GM12878 (cell line): Measurements from ENCODE around the gene C4BPB. TPM values are rescaled to one million over a fixed set of nuclear protein-coding genes. Genes with fewer than 3 reads are reported as not detected.

Experiments used
- ATAC-seq: fragments of 200-7000 bp; cut with Tn5 transposase; 3 replicates; pipeline ENCODE4 v1.9.1; 2020; ENCODE audit warnings: mild to moderate bottlenecking, moderate library complexity
- BruUV-seq: library from RNA; stranded (reverse); fragments of 400-500 nt; replicated peaks from 2 replicates; lab custom pipeline; 2021; lab: Mats Ljungman, UMichigan
- CTCF ChIA-PET: fragments of 300-600 bp; sonication (Branson Sonifier 250); formaldehyde crosslinking; extraction: SDS; loops from one replicate; lab custom pipeline; 2021; ENCODE audit warnings: inconsistent platforms; lab: Yijun Ruan, JAX
- POLR2A ChIA-PET: fragments of 350-600 bp; formaldehyde crosslinking; extraction: SDS; loops from one replicate; lab custom pipeline; 2021; ENCODE audit warnings: inconsistent platforms; lab: Charles Lee
- RAD21 ChIA-PET: fragments of 300-600 bp; sonication (Branson Sonifier 250); formaldehyde crosslinking; loops from one replicate; lab custom pipeline; 2023; ENCODE audit warnings: antibody characterized with exemption; ENCODE audit not compliant: unreplicated experiment; lab: Charles Lee
- SMC1A ChIA-PET: fragments of 300-600 bp; sonication (Branson Sonifier 250); formaldehyde crosslinking; loops from one replicate; lab custom pipeline; 2023; ENCODE audit not compliant: unreplicated experiment, uncharacterized antibody; lab: Charles Lee
- DNase-seq: peaks from one replicate; pipeline ENCODE4 v3.0.0-alpha.2; 2011; ENCODE audit warnings: low read depth, low spot score
- FAIRE-seq: peaks from 3 replicates; lab custom pipeline; 2011; peaks lifted over from hg19 to GRCh38; lab: Jason Lieb, UNC
- H2AFZ ChIP-seq: 2 replicates; pipeline ENCODE4 v1.6.0; 2011; ENCODE audit warnings: low read depth, low read length, control low read depth; ENCODE audit not compliant: control insufficient read depth
- H3K27ac ChIP-seq: 2 replicates; pipeline ENCODE4 v1.5.1; 2011; ENCODE audit warnings: control low read depth; ENCODE audit not compliant: control insufficient read depth, insufficient read depth
- H3K27me3 ChIP-seq, 2 experiments: replicated peaks in 1 of 2; 2 replicates each; pipeline versions ENCODE4 v1.6.0 to v1.6.1; 2011; ENCODE audit warnings: low read length in 1 of 2; ENCODE audit not compliant: control insufficient read depth in 2 of 2, insufficient read depth in 2 of 2
- H3K36me3 ChIP-seq, 2 experiments: 2 replicates each; pipeline ENCODE4 v1.5.1; 2011; ENCODE audit warnings: low read length in 1 of 2; ENCODE audit not compliant: control insufficient read depth in 2 of 2, insufficient read depth in 2 of 2
- H3K4me1 ChIP-seq: 2 replicates; pipeline ENCODE4 v1.6.1; 2011; ENCODE audit warnings: mild to moderate bottlenecking, low read length, moderate library complexity, mixed read lengths; ENCODE audit not compliant: control insufficient read depth, insufficient read depth
- H3K4me2 ChIP-seq: 2 replicates; pipeline ENCODE4 v1.6.0; 2011; ENCODE audit warnings: control low read depth; ENCODE audit not compliant: control insufficient read depth, insufficient read depth
- H3K4me3 ChIP-seq: fragments of 200-600 bp; sonication (generic); 2 replicates; pipeline ENCODE4 v1.5.1; 2016
- H3K79me2 ChIP-seq: 2 replicates; pipeline ENCODE4 v1.6.0; 2011; ENCODE audit warnings: low read length; ENCODE audit not compliant: control insufficient read depth, insufficient read depth
- H3K9ac ChIP-seq: 2 replicates; pipeline ENCODE4 v1.8.0; 2011; ENCODE audit warnings: low read length, control low read depth, mixed read lengths; ENCODE audit not compliant: control insufficient read depth, insufficient read depth
- H3K9me3 ChIP-seq: replicated peaks from 3 replicates; pipeline ENCODE4 v1.5.1; 2011; ENCODE audit warnings: mild to moderate bottlenecking, low read length; ENCODE audit not compliant: control insufficient read depth, insufficient read depth
- H4K20me1 ChIP-seq: 2 replicates; pipeline ENCODE4 v1.6.0; 2011; ENCODE audit not compliant: control insufficient read depth, insufficient read depth
- ASH2L ChIP-seq: fragments of 300-600, 200-600 bp; sonication (generic); IDR thresholded peaks from 2 replicates; pipeline ENCODE4 v1.6.1; 2017; ENCODE audit warnings: low read depth, mild to moderate bottlenecking, borderline replicate concordance
- BMI1 ChIP-seq: fragments of 450-650 bp; IDR thresholded peaks from 2 replicates; pipeline ENCODE4 v1.6.1; 2016; ENCODE audit warnings: mild to moderate bottlenecking, moderate library complexity, borderline replicate concordance
- BRCA1 ChIP-seq: IDR thresholded peaks from 2 replicates; pipeline ENCODE4 v1.6.1; 2011; ENCODE audit warnings: low read depth, low read length, improper control_type of control experiment
- CREM ChIP-seq: IDR thresholded peaks from 2 replicates; pipeline ENCODE4 v1.6.1; 2014; ENCODE audit warnings: antibody characterized with exemption, low read depth
- IKZF1 ChIP-seq: fragments of 450-650 bp; conservative IDR thresholded peaks from 2 replicates; pipeline ENCODE4 v1.6.1; 2017; ENCODE audit warnings: antibody characterized with exemption, mild to moderate bottlenecking
- KDM1A ChIP-seq: fragments of 200-600 bp; sonication (generic); IDR thresholded peaks from 2 replicates; pipeline ENCODE4 v1.6.1; 2016; ENCODE audit warnings: borderline replicate concordance
- MYC ChIP-seq: IDR thresholded peaks from 2 replicates; pipeline ENCODE4 v1.6.1; 2011; ENCODE audit warnings: mild to moderate bottlenecking, low read length, moderate library complexity, inconsistent platforms; ENCODE audit not compliant: insufficient read depth, insufficient replicate concordance, insufficient read length, severe bottlenecking
- PAX5 ChIP-seq: IDR thresholded peaks from 2 replicates; pipeline ENCODE4 v1.6.1; 2011; ENCODE audit warnings: low read depth, low read length, borderline replicate concordance
- RAD21 ChIP-seq: IDR thresholded peaks from 2 replicates; pipeline ENCODE4 v1.6.1; 2011; ENCODE audit warnings: mild to moderate bottlenecking, low read depth, low read length, moderate library complexity; ENCODE audit not compliant: insufficient read depth
- SIX5 ChIP-seq: IDR thresholded peaks from 2 replicates; pipeline ENCODE4 v1.6.1; 2011; ENCODE audit warnings: mild to moderate bottlenecking, low read depth, low read length, moderate library complexity; ENCODE audit not compliant: severe bottlenecking
- SP1 ChIP-seq: IDR thresholded peaks from one replicate; pipeline ENCODE4 v1.6.1; 2011; ENCODE audit warnings: low read depth, low read length
- SUZ12 ChIP-seq: fragments of 200-600 bp; sonication (generic); IDR thresholded peaks from one replicate; pipeline ENCODE4 v1.6.1; 2018; ENCODE audit warnings: antibody characterized with exemption, mild to moderate bottlenecking; ENCODE audit not compliant: unreplicated experiment
- WGBS: methylation state at CpG from one replicate; pipeline ENCODE4 v1.1.6; 2016; ENCODE audit warnings: low lambda C conversion rate; ENCODE audit not compliant: insufficient replicate concordance, insufficient coverage; ENCODE audit errors: missing lambda C conversion rate; 5-methylcytosine and 5-hydroxymethylcytosine counted together
- in situ Hi-C: fragments of 300-500 bp; cut with MboI; formaldehyde crosslinking; loops from 9 replicates; pipeline ENCODE4 v1.14.3; 2018; ENCODE audit warnings: mixed read lengths
- intact Hi-C: fragments of 100-400 bp; cut with micrococcal nuclease; formaldehyde crosslinking; loops from one replicate; pipeline ENCODE4 v1.14.2; 2022; ENCODE audit not compliant: unreplicated experiment
- polyA plus RNA-seq, 11 experiments: library from polyadenylated mRNA; depleted of rRNA in 4 of 11; unstranded in 6 of 11; stranded (reverse) in 5 of 11; fragments of >200 nt; fragmentation: Nextera tagmentation in 4 of 11; fragmentation: Illumina TruSeq in 1 of 11; extraction: Ambion mirVana in 4 of 11; extraction: Trizol in 1 of 11; gene quantifications; 1 replicate in 1 of 11; 2 replicates in 10 of 11; pipeline versions ENCODE4 v1.2.1 to v1.2.3, GENCODE V29; 2011 to 2016; ENCODE audit warnings: inconsistent platforms in 2 of 11, missing spikeins in 2 of 11, low read depth in 1 of 11
- total RNA-seq, 4 experiments: library from RNA; depleted of rRNA in 3 of 4; stranded (reverse); fragments of >200 nt in 3 of 4; fragmentation: Illumina TruSeq in 1 of 4; extraction: Trizol in 1 of 4; gene quantifications; 2 replicates each; pipeline versions ENCODE4 v1.2.1 to v1.2.3, GENCODE V29; 2013 to 2021
- TF ChIP-seq, protein P1 (sequence below): IDR thresholded peaks from 2 replicates; pipeline ENCODE4 v1.6.1; 2011; ENCODE audit warnings: low read depth, low read length, improper control_type of control experiment, borderline replicate concordance

The C4BPB gene
- total and polyA plus RNA-seq, 10 of the 15 experiments (the other 5 are each of a cell fraction or from before 2014, with no cell fraction given) = 0.31 to 1.2 (median 0.53) TPM; not detected in 1

- no peak overlapping the region for H3K27ac ChIP-seq
- peaks cover 4% of the 10 kb centered on the region for H3K4me1 ChIP-seq
- no peaks in the 10 kb centered on the region for H4K20me1 ChIP-seq
- ChIA-PET CTCF (interaction anchor here (0.7 to 3.1 kb wide), 6 partner anchors 9 to 405 kb away, joined by 3 to 13 read pairs (median 4); no protein-coding TSS in a partner anchor), POLR2A (no interaction called here), SMC1A (interaction anchor here (0.7 to 1.2 kb wide), 3 partner anchors 10 to 312 kb away, joined by 3 read pairs; no protein-coding TSS in a partner anchor), RAD21 (interaction anchor here (1.2 to 1.3 kb wide), 2 partner anchors 10 to 311 kb away, joined by 4 read pairs; no protein-coding TSS in a partner anchor)
- ATAC-seq = no peak
- no peaks in the 10 kb centered on the region for H3K36me3 ChIP-seq
- H3K4me2 ChIP-seq = no peak overlapping the region
- H3K9ac ChIP-seq = no peak overlapping the region
- FAIRE-seq = no peak
- in situ Hi-C loops = no loop called here
- TF ChIP-seq BRCA1 (no peak), CREM (no peak), BMI1 (no peak), ASH2L (no peak), KDM1A (no peak), PAX5 (no peak), SIX5 (no peak), IKZF1 (no peak), SP1 (no peak), MYC (no peak), SUZ12 (no peak), RAD21 (no peak)
- TF ChIP-seq, protein P1, sequence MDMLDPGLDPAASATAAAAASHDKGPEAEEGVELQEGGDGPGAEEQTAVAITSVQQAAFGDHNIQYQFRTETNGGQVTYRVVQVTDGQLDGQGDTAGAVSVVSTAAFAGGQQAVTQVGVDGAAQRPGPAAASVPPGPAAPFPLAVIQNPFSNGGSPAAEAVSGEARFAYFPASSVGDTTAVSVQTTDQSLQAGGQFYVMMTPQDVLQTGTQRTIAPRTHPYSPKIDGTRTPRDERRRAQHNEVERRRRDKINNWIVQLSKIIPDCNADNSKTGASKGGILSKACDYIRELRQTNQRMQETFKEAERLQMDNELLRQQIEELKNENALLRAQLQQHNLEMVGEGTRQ = no peak
- intact Hi-C loops = no loop called here
- no peaks in the 10 kb centered on the region for H3K27me3 ChIP-seq
- no peaks in the 10 kb centered on the region for H3K79me2 ChIP-seq
- no peak overlapping the region for H2AFZ ChIP-seq
- 37% methylated on average over 2 of the region's 2 CpGs for WGBS
- no peak overlapping the region for H3K4me3 ChIP-seq
- H3K9me3 ChIP-seq = peaks cover 1% of the 10 kb centered on the region; the same call in 2 of the 3 replicates
- BruUV-seq = no TSS peak
- DNase-seq = no peak
Observed at GRCh38 chr1:207093944-207094343, 5.3 kb downstream of the C4BPB start.
